Measurements from ENCODE around the gene SLC35G3.
"Not testable (repeated sequence)": the region's sequence is repeated elsewhere in the genome, so short reads cannot be mapped to it uniquely, and the experiment has no call there.

SLC35G3 gene

DNA sequence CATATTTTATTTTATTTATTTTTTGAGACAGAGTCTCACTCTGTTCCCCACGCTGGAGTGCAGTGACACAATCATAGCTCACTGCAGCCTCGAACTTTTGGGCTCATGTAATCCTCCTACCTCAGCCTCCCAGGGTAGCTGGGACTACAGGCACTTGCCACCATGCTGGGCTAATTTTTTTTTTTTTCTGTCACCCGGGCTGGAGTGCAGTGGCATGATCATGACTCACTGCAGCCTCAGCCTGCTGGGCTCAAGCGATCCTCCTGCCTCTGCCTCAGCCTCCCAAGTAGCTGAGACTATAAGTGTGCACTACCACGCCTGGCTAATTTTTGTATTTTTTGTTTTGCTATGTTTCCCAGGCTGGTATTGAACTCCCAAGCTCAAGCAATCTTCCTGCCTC, 29.5 kb downstream of the SLC35G3 start:
- no peak for DNase-seq (ENCODE audit: low read depth)

DNA sequence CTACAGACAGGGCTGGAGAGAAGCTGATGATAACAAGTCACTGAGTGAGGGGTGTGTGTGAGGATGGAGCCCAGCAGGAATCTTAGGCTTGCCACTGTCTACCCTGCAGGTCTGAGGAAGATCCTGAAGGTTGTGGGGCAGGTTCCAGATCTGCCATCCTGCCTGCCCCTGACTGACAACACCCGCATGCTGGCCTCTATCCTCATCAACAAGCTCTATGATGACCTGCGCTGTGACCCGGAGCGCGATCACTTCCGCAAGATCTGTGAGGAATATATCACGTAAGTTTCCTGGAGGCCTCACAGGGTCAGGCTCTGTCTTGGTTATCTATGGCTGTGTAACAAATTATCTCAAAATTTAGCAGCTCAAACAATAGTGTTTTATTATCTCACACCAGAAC, 30.3 kb downstream of the SLC35G3 start:
- DNase-seq (ENCODE audit: low read depth) = no peak

- DNase-seq (ENCODE audit: low read depth) = no peak
Measured at GRCh38 chr17:35162755-35163154, 31.4 kb downstream of the SLC35G3 start.

GRCh38 chr17:35161281-35161761, 32.9 kb downstream of the SLC35G3 start:
- no peak for DNase-seq (ENCODE audit: low read depth)

DNA sequence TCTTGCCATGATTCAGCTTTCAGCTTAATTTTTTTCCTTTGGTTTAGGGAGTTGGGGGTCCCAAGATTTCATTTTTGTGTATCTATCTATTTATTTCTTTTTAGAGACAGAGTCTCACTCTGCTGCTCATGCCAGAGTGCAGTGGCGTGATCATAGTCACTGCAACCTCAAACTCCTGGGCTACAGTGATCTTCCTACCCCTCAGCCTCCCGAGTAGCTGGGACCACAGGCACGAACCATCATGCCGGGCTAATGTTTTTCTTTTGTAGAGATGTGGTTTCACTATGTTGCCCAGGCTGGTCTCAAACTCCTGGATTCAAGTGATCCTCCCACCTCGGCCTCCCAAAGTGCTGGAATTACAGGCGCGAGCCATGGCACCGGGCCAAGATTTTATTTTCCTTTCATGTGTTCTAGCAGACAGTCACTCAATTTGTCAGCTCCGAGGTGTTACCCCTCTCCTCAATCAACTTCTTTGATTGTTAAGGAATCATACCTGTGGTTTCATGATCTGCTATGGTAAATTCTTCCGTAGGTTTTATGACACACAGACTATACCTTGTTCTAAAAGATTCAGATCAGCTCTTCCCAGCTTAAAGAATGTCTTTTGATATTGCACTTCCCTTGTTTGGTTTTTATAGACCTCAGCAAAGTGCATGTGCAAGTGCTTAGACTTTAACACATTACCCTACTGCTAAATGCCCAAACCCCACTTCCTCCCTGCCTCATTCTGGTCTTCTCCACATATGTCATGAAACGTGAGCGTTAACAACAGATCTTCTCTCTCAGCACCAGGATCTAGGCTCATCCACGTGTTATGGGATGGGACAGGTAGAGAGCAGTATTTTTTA, 33.6 kb downstream of the SLC35G3 start:
- DNase-seq (ENCODE audit: low read depth) = peak; percentile 19

DNA sequence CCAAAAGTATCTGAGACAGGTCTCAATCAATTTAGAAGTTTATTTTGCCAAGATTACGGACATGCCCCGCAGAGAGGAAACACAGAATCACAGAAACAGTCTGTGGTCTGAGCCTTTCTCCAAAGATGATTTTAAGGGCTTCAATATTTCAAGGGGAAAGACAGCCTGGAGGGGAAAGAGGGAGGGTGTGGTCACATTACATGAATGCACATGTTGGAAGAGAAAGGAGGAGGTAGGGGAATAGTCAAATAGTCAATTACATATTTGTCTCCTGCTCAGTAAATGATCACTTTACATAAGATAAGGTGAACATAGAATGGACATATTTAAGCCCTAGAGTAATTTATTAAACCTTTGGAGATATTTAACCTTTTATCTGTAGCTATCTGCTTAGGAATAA, 34.3 kb downstream of the SLC35G3 start:
- no peak for DNase-seq (ENCODE audit: low read depth)

GRCh38 chr17:35155246-35155645, 38.9 kb downstream of the SLC35G3 start:
- DNase-seq (ENCODE audit: low read depth) = no peak

DNA sequence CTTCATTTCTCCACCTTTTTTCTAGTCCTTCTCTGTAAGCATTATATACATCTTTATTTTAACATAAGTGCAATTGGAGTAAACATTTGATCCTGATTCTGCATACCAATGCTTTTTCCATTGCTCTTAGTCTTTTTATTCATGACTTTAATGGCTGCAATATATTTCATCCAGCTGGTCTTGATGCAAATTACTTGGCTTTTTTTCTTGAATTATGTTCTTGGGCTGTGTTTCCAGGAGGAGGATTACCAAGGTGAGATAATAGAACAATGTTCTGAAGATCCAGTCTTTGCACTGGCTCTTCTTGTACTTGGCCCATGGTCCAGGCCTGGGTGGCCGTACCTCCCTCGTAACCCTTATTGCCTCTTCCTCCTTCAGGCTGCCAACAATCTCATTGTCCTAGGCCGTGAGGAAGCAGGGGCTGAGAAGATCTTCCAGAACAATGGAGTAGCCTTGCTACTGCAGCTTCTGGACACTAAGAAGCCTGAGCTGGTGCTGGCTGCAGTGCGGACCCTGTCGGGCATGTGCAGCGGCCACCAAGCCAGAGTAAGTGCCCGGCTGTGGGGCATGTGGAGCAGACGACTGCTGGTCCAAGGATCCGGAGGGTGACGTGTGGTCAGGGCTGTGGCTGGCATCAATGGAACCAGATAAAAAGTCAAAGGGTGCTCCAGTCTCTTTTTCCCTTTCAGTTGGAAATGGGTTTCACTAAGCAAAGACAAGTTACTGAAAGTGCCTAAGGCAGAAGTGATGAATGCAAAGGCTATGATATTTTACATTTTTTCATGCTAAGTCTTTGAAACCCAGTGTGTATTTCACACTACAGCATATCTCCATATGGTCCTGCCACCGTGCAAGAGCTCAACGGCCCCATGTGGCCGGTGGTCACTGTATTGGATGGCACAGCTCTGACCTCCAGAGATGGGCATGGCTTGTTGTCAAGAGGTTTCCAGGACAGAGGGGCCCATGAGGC, 39.7 kb downstream of the SLC35G3 start:
- no peak for DNase-seq (ENCODE audit: low read depth)

DNA sequence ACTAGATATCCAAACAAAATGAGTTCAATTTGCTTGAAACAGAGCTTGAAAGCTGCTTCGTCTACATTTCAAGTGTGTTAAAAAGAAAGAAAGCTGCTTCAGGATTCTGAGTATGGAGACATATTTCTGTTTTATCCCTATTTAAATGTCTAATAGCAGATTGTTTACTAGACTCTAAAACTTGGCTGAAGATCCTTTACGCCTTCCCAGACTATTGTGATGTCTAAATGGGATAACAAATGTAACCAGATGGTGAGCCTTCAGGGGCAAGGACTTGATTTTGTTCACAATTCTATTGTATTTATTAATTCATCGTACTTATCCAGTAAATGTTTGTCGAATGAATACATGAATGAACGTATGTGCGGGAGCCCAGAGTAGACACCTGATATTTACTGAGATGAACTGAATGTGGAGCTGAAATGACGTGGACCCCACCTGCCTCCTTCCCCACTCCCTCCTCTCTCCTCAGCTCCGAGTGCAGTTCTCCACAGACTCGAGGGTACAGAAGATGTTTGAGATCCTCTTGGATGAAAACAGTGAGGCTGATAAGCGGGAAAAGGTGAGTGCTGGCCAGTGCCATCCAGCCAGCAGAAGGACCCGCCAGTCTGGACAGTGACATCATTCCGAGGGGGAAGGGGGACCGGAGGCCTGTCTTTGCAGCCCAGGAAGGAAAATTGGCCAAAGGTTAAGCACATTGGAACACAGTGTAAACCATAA, 41.6 kb downstream of the SLC35G3 start:
- no peak for DNase-seq (ENCODE audit: low read depth)

GRCh38 chr17:35151080-35151479, 43.1 kb downstream of the SLC35G3 start:
- not testable (repeated sequence) for DNase-seq (ENCODE audit: low read depth)

DNA sequence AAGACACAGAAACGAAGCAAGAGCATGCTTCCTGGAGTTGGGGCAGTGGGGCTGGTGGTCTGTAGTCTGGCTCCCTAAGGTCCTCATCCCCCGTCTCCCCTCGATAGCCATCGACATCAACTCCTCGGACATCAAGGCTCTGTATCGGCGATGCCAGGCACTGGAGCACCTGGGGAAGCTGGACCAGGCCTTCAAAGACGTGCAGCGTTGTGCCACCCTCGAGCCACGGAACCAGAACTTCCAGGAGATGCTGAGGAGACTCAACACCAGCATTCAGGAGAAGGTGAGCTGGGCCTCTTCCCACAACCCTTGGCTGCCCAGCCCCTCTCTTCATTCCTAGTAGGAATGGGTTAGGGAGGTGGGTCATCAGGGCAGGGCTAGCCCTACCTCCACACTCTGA, 44.3 kb downstream of the SLC35G3 start:
- no peak for DNase-seq (ENCODE audit: low read depth)

DNA sequence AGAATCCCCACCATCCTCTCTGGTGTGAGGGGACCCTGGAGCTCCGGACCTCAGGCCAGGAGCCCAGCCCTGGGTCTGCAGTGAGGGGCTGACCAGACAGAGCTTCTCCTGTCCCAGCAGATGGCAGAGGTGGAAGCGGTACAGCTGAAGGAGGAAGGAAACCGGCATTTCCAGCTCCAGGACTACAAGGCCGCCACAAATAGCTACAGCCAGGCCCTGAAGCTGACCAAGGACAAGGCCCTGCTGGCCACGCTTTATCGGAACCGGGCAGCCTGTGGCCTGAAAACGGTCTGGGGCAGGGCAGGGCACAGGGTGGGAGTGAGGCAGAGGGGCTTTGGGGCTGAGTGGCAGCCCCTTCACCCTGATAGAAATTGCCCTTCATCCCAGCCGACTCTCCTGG, 46.0 kb downstream of the SLC35G3 start:
- DNase-seq (ENCODE audit: low read depth) = no peak

DNA sequence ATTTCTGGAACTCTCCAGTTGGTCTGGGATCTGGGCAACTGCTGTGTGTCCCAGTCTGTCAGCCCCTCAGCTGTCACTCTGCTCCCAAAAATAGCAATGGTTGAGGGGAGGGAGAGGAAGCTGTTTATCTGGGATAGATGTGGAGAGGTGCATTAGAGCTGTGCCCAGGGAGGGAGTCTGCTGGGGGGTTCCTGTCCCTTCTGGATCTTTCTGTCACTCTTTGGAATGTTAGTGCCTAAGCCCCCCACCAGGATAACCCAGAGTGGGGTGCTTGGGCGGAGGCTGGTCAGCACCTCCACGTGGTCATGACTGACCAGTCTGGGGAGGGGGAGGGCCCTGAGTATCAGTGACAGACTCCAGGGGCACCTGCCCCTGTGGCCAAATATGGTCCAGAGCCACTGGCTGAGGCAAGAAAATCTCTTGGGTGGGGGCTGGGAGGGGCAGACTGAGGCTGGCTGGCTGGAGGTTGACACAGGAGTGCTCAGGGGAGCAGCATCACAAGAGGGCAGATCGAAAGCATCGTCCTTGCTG, 46.8 kb downstream of the SLC35G3 start, which contains the start of gene UNC45B:
Gene UNC45B, plus strand, starts transcription at position 443 of the 531 bp plus-strand sequence. CDS start 447 bp downstream, outside the sequence.
- DNase-seq (ENCODE audit: low read depth) = no peak

GRCh38 chr17:35146214-35146833, 47.9 kb downstream of the SLC35G3 start:
- DNase-seq (ENCODE audit: low read depth) = no peak

DNA sequence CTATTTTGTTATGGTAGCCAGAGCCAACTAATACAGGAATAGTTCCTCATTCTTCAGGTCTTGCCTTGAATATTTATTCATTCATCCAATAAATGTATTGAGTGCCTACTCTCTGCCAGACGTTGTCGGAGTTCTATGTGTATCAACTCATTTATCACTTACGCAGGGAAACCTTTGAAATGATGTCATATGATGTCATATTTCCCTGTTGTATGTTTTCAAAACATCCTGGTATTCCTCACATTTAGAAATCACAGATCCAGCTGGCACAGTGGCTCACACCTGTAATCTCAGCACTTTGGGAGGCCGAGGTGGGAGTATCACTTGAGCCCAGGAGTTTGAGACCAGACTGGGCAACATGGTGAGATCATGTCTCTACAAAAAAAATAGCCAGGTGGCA, 49.4 kb downstream of the SLC35G3 start:
- no peak for DNase-seq (ENCODE audit: low read depth)
